NOMO-1 treated with DMSO at 0.1 percent for 48 hours (cell line): Measurements from ENCODE around the gene FMN2.
"Not testable (repeated sequence)": the region's sequence is repeated elsewhere in the genome, so short reads cannot be mapped to it uniquely, and the experiment has no call there.

Experiments used
- DNase-seq: peaks from one replicate; lab custom pipeline; 2025; ENCODE audit not compliant: unreplicated experiment; lab: John Stamatoyannopoulos, UW

The FMN2 gene

GRCh38 chr1:240414237-240414636 lies 322.6 kb downstream of the FMN2 start:
- no peak for DNase-seq

GRCh38 chr1:240415011-240415410 lies 323.3 kb downstream of the FMN2 start:
- DNase-seq = not testable (repeated sequence)

DNA sequence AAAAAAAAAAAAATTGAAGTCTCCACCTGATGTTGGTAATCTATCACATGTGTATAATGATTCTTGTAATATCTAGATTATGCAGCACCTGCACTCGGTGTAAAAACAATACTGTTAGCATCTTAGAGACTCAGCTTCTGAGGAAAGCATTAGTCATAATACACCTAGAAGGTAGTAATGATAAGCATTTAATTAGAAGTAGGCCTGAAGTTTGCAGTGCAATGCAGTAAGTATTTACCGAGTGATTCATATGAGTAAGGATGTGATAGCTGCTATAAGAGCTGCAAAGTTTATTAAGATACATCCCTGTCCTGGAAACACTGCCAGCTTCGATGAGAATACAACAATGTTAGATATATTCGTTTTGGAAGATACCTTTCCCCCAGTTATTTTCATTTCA lies 323.8 kb downstream of the FMN2 start:
- DNase-seq = no peak

GRCh38 chr1:240417317-240417716 lies 325.6 kb downstream of the FMN2 start:
- DNase-seq = no peak

- DNase-seq = no peak
These were observed 329.1 kb downstream of the FMN2 start for GRCh38 chr1:240420766-240421165.

- no peak for DNase-seq
These were observed 331.7 kb downstream of the FMN2 start for GRCh38 chr1:240423246-240423924.

DNA sequence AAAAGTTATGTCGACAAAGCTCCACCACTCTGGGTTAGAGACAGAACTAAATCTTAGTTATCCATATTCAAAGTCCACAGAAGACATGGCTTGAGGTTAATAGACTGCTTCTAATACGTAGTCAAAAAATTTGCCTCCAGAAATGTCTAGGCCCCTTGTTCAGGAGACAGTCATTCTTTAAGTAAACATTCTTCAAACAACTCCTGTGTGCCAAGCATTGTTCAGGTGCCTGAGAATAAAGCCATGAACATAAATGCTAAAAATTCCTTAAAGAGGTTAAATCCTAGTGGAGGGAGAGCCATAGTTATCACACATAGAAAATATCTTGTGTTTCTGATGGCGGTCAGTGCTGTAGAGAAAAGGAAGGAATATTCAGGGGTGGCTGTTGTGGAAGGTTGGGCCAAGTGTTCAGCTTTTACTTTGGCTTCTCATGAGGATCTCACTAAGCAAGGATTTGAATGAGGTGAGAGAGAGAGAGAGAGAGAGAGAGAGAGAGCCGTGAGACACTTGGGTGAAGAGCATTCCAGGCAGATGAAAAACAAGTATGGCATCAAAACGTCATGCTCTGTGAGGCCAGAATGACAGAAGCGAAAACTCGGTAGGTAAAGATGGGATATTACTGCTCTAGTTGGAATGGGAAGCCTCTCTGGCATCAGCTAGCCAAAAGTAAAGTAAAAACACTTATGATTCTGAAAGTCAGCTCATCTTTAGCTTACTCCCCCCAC lies 333.2 kb downstream of the FMN2 start:
- DNase-seq = no peak

GRCh38 chr1:240426051-240426450 lies 334.4 kb downstream of the FMN2 start:
- no peak for DNase-seq

- DNase-seq = no peak
These were observed 344.4 kb downstream of the FMN2 start for GRCh38 chr1:240435996-240436566.

- no peak for DNase-seq
These were observed 350.0 kb downstream of the FMN2 start for GRCh38 chr1:240441669-240442068.

GRCh38 chr1:240445369-240445768 lies 353.7 kb downstream of the FMN2 start:
- no peak for DNase-seq

DNA sequence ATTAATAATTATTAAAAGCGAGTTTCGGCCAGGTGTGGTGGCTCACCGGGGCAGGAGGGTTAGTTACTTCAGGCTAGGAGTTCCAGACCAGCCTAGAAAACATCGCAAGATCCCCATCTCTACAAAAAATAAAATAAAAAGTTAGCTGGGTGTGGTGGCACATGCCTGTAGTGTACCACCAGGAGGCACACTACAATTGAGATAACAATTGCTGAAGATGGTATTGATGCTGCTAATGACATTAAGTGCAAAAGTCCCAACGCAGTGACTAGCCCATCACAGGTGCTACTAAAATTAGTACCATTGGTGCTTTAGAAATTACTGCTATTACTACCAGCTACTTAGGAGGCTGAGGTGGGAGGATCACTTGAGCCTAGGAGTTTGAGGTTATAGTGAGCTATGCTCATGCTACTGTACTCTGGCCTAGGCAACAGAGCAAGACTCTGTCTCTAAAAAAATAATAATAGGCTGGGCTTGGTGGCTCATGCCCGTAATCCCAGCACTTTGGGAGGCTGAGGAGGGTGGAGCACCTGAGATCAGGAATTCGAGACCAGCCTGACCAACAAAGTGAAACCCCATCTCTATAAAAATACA lies 363.6 kb downstream of the FMN2 start:
- DNase-seq = no peak

DNA sequence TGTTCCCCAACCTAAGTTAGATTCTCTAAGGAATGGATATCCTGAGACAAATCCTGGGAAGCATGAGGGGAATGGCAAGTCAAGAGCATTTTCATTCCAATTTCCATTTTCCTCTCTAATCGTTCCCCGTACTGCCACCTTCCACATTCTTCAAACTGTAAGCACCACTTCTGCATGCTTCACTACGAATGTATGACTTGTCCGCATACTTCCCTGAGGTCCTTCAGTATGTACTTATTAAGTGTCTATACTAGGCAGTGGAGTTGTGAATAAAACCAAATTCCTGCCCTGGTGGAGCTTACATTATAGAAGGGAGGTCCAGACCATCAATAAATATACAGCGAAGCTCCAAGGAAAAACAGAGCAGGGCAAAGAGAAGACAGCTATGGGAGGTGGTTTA lies 365.5 kb downstream of the FMN2 start:
- no peak for DNase-seq

DNA sequence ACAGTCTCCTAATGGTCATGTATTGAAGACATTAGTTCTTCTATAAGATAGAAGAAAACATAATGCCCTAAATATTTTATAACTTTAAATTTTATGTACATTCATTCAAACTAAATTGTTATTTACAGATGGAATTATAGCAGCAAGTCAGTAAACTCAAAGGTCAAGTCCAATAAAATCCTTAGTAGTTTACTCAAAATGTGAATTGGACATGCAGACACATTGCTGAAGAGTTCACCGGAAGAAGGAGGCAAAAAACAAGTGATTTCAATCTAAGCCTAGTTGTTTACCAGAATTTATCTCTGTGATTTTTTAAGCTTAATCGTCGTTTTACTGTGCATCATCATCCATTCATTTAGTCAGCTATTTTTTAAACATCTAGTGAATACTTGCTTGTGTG lies 370.6 kb downstream of the FMN2 start:
- no peak for DNase-seq

DNA sequence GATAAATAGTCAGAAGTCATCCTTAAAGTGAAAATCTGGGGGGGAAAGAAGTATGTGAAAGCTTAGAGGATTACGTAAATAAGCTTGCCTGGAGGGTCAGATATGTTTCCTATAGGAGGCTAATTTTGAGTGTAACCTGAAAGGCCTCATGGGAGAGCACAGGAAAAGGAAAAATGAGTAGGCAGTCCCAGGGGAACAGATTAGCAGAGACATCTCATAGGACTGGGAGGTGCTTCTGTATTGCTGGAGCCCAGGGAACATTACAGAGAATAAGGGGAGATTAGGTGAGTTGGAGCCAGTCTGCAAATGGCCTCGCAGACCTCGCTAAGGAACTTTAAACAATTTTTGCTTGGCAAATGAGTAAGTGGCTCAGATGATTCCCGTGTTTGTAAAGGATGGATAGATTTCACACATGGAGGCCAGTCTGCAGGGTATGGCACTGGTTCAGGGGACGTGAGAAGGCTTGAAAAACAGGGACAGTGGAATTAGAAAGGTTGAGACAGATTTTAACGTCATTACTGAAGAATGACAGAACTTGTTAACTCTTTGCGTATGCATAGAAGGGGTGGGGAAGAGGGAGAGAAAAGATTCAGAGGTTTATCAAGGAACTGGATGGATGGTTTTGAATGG lies 371.2 kb downstream of the FMN2 start:
- no peak for DNase-seq

DNA sequence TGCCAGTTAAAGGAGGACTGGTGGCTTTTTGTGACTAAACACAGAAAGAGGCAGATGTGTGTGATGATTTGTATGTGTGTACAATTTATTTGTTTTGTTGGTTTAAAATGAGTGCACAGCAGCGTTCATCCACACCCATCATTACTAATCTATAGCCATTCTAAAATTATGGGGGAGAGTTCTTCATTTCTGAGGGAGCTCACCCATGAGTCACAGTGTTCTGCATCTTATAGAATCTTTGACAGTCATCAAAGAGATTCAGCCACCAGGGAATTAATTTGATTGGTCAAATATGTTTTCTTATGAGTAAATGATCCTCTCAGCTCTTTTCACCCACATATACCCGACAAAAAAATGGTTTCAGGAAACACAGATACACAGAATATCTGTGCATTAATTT lies 372.4 kb downstream of the FMN2 start:
- no peak for DNase-seq

DNA sequence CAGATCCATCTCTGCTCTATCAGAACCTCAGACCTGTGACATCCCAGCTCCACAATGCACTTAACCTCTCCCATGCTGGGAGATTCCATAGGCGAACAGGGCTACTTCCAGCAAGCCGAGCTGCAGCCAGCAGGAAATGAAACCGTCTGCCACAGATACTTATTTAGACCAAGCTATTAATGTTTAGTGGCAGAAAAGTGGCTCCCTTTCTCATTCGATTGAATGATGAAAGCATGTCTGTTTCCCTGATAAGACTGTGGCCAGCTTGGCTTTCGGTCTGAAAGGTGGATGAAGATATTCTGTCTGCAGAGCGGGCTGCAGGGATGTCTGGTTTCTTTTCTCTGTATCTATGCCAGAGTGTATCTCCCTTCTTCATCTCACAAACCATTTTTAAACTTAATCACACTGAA lies 373.9 kb downstream of the FMN2 start:
- no peak for DNase-seq

- no peak for DNase-seq
These were observed 374.8 kb downstream of the FMN2 start for GRCh38 chr1:240466509-240466908.

DNA sequence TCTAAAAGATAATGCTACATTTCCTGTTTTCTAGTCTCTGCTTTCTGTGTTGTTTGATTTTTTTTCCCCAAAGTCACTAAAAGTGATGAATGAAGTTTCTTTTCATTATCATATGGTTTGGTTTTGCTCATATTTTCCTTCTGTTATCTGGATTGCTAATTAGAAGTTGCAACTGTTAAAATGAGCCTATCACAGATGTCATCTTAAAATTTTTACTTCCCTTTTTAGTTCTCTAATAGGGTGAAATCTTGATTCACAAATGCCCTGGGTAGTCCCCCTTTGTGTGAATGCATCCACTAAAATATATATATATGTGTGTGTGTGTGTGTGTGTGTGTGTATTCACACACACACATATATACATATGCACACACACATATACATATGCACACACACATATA lies 376.2 kb downstream of the FMN2 start:
- no peak for DNase-seq

- DNase-seq = no peak
These were observed 377.0 kb downstream of the FMN2 start for GRCh38 chr1:240468656-240469055.

- no peak for DNase-seq
These were observed 382.5 kb downstream of the FMN2 start for GRCh38 chr1:240474133-240474614.
